Embryonic facial prominence (tissue), 1 donor: Measurements from ENCODE around the gene SAP30BP.

Experiments
- DNase-seq: peaks from one replicate; pipeline ENCODE4 v3.0.0-alpha.2; 2016; ENCODE audit errors: extremely low spot score

The SAP30BP gene

GRCh38 chr17:75739174-75739573, 72.0 kb downstream of the SAP30BP start:
- DNase-seq, result no peak

GRCh38 chr17:75739801-75740200, 72.7 kb downstream of the SAP30BP start:
- DNase-seq, result no peak

- DNase-seq, result no peak
These were observed 73.1 kb downstream of the SAP30BP start for GRCh38 chr17:75740215-75740614.

GRCh38 chr17:75740631-75741077, 73.5 kb downstream of the SAP30BP start:
- DNase-seq, result no peak

GRCh38 chr17:75742337-75742736, 75.2 kb downstream of the SAP30BP start:
- DNase-seq, result no peak

GRCh38 chr17:75743625-75744206, 76.6 kb downstream of the SAP30BP start:
- DNase-seq, result no peak

GRCh38 chr17:75748706-75749105, 81.6 kb downstream of the SAP30BP start:
- no peak for DNase-seq

- no peak for DNase-seq
These were observed 82.6 kb downstream of the SAP30BP start for GRCh38 chr17:75749545-75750389.

- no peak for DNase-seq
These were observed 83.7 kb downstream of the SAP30BP start for GRCh38 chr17:75750661-75751423.

- DNase-seq, result no peak
These were observed 84.7 kb downstream of the SAP30BP start for GRCh38 chr17:75751676-75752404.

- DNase-seq, result no peak
These were observed 85.2 kb downstream of the SAP30BP start for GRCh38 chr17:75752405-75752709.

GRCh38 chr17:75752802-75753513, 85.8 kb downstream of the SAP30BP start:
- no peak for DNase-seq

GRCh38 chr17:75753514-75754377, 86.6 kb downstream of the SAP30BP start:
- no peak for DNase-seq

- DNase-seq, result no peak
These were observed 87.5 kb downstream of the SAP30BP start for GRCh38 chr17:75754378-75755204.

- no peak for DNase-seq
These were observed 88.2 kb downstream of the SAP30BP start for GRCh38 chr17:75755205-75755901.

- no peak for DNase-seq
These were observed 88.9 kb downstream of the SAP30BP start for GRCh38 chr17:75755990-75756389.

- no peak for DNase-seq
These were observed 89.4 kb downstream of the SAP30BP start for GRCh38 chr17:75756451-75757085.

- no peak for DNase-seq
These were observed 90.0 kb downstream of the SAP30BP start for GRCh38 chr17:75757086-75757681.
